Panc1 (cell line): ENCODE results near the gene UACA.

Experiments used
- CTCF ChIP-seq: fragments of 450-650 bp; IDR thresholded peaks from 2 replicates; pipeline ENCODE4 v1.5.1; 2017; ENCODE audit warnings: mild to moderate bottlenecking
- POLR2AphosphoS5 ChIP-seq: IDR thresholded peaks from 2 replicates; pipeline ENCODE4 v1.6.1; 2012; ENCODE audit warnings: mild to moderate bottlenecking, low read depth, low read length, moderate library complexity
- REST ChIP-seq, 2 experiments: IDR thresholded peaks; 2 replicates each; pipeline ENCODE4 v1.6.1; 2011 to 2012; ENCODE audit warnings: low read depth in 2 of 2, control low read depth in 1 of 2, low read length in 1 of 2, mild to moderate bottlenecking in 1 of 2, moderate library complexity in 1 of 2; ENCODE audit not compliant: insufficient read depth in 1 of 2

GRCh38 chr15:70618929-70619328 lies 144.4 kb downstream of the UACA start:
- no peak for TF ChIP-seq POLR2AphosphoS5
- TF ChIP-seq CTCF = no peak
- TF ChIP-seq REST (IDR thresholded peaks at IDR 0.05; ENCODE audit: insufficient read depth in 1 of 2, low read depth in 2 of 2, low read length in 1 of 2) = no peak
